Neural cell (in vitro differentiated cells): ENCODE data around the gene TMEM184B.

ENCODE experiments used
- EP300 ChIP-seq: fragments of 450-650 bp; conservative IDR thresholded peaks from 2 replicates; pipeline ENCODE4 v1.6.1; 2014; ENCODE audit warnings: antibody characterized with exemption, mild to moderate bottlenecking, moderate library complexity; ENCODE audit not compliant: poor library complexity, severe bottlenecking
- EZH2 ChIP-seq: fragments of 200-600, 300-800 bp; shearing (Covaris generic), sonication (generic); IDR thresholded peaks from 2 replicates; pipeline ENCODE4 v1.6.1; 2014; ENCODE audit warnings: antibody characterized with exemption, low read length, borderline replicate concordance, mild to moderate bottlenecking; ENCODE audit not compliant: insufficient read depth, poor library complexity, severe bottlenecking
- RAD21 ChIP-seq: fragments of 450-650 bp; conservative IDR thresholded peaks from 2 replicates; pipeline ENCODE4 v1.6.1; 2014; ENCODE audit warnings: antibody characterized with exemption, mild to moderate bottlenecking, moderate library complexity
- TF ChIP-seq, protein P1 (sequence below): fragments of 450-650 bp; IDR thresholded peaks from 2 replicates; pipeline ENCODE4 v1.5.1; 2014; ENCODE audit warnings: antibody characterized with exemption, mild to moderate bottlenecking, moderate library complexity; ENCODE audit not compliant: poor library complexity, severe bottlenecking
- TF ChIP-seq, protein P2 (sequence below): IDR thresholded peaks from 2 replicates; pipeline ENCODE4 v1.6.1; 2012; ENCODE audit warnings: borderline replicate concordance

GRCh38 chr22:38172832-38173640 is 99.8 kb downstream of the TMEM184B start:
- no peak for TF ChIP-seq EZH2
- TF ChIP-seq, protein P1, sequence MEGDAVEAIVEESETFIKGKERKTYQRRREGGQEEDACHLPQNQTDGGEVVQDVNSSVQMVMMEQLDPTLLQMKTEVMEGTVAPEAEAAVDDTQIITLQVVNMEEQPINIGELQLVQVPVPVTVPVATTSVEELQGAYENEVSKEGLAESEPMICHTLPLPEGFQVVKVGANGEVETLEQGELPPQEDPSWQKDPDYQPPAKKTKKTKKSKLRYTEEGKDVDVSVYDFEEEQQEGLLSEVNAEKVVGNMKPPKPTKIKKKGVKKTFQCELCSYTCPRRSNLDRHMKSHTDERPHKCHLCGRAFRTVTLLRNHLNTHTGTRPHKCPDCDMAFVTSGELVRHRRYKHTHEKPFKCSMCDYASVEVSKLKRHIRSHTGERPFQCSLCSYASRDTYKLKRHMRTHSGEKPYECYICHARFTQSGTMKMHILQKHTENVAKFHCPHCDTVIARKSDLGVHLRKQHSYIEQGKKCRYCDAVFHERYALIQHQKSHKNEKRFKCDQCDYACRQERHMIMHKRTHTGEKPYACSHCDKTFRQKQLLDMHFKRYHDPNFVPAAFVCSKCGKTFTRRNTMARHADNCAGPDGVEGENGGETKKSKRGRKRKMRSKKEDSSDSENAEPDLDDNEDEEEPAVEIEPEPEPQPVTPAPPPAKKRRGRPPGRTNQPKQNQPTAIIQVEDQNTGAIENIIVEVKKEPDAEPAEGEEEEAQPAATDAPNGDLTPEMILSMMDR, result no peak
- TF ChIP-seq EP300, result no peak
- TF ChIP-seq, protein P2, sequence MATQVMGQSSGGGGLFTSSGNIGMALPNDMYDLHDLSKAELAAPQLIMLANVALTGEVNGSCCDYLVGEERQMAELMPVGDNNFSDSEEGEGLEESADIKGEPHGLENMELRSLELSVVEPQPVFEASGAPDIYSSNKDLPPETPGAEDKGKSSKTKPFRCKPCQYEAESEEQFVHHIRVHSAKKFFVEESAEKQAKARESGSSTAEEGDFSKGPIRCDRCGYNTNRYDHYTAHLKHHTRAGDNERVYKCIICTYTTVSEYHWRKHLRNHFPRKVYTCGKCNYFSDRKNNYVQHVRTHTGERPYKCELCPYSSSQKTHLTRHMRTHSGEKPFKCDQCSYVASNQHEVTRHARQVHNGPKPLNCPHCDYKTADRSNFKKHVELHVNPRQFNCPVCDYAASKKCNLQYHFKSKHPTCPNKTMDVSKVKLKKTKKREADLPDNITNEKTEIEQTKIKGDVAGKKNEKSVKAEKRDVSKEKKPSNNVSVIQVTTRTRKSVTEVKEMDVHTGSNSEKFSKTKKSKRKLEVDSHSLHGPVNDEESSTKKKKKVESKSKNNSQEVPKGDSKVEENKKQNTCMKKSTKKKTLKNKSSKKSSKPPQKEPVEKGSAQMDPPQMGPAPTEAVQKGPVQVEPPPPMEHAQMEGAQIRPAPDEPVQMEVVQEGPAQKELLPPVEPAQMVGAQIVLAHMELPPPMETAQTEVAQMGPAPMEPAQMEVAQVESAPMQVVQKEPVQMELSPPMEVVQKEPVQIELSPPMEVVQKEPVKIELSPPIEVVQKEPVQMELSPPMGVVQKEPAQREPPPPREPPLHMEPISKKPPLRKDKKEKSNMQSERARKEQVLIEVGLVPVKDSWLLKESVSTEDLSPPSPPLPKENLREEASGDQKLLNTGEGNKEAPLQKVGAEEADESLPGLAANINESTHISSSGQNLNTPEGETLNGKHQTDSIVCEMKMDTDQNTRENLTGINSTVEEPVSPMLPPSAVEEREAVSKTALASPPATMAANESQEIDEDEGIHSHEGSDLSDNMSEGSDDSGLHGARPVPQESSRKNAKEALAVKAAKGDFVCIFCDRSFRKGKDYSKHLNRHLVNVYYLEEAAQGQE, result no peak
- TF ChIP-seq RAD21, result no peak
